ENCODE measurements around the gene OR6K3.

Gene OR6K3

DNA sequence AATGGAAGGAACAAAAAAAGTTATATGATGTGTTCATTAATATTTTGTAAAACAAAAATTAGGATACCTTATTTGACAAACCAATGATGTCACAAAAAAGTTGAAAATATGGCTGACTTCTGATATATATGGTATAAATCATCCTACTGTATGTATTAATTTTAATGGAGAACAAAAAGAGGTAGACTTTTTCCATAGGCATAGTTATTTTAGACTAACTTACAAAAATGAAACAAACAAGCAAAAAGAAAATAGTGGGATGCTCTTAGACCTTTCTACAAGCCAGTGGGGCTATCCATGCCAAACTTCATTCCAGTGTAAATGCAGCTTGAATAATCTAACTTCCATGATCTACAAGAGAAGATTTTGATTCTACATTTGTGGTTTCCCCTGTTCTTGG is 33.5 kb downstream of the OR6K3 start:
- TF ChIP-seq, protein P1, sequence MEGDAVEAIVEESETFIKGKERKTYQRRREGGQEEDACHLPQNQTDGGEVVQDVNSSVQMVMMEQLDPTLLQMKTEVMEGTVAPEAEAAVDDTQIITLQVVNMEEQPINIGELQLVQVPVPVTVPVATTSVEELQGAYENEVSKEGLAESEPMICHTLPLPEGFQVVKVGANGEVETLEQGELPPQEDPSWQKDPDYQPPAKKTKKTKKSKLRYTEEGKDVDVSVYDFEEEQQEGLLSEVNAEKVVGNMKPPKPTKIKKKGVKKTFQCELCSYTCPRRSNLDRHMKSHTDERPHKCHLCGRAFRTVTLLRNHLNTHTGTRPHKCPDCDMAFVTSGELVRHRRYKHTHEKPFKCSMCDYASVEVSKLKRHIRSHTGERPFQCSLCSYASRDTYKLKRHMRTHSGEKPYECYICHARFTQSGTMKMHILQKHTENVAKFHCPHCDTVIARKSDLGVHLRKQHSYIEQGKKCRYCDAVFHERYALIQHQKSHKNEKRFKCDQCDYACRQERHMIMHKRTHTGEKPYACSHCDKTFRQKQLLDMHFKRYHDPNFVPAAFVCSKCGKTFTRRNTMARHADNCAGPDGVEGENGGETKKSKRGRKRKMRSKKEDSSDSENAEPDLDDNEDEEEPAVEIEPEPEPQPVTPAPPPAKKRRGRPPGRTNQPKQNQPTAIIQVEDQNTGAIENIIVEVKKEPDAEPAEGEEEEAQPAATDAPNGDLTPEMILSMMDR (IDR thresholded peaks at IDR 0.05; ENCODE audit: extremely low read depth, missing control alignments), result no peak
- DNase-seq (ENCODE audit: low spot score), result no peak

DNA sequence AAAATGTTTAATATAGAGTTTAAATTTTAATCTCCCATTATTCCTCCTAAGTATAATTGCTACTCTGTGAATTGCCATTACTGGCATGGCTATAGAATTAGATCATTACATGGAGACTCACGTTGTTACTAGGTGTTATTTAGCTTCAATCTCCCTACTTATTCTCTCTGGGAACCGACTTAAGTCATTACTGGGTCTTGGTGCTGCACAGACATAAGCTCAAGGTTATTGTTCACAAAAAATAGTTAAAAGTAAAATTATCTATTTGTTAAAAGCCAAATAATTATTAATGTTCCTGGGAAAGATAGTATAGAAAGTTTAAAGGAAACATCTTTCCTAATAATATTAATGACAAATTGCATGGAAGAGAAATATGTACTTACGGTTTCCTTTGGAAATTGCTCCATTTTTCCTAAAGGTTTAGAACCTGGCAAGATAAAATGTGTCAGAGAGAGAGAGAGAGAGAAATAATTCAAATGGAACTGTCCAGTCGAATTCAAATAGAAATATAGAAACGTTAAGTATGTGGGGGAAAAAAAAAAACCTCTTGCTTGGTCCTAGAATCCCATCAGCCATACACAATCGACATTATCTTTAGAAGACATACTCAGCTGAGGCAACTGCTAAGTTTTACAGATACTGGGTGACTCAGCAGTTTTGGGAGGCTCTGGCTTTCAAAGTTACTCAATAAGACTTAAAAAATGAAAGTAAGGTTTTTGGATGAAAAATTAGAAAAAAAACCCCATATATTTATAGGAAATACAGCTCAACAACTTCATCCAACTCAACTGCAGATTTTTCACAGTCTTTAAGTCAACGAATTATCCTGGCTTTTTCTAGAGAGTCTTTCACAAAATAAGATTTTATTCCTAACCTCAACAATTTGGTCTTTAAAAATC is 34.2 kb downstream of the OR6K3 start, which contains the start of gene SPTA1:
Gene SPTA1, minus strand, starts transcription at position 605 of the 899 bp plus-strand sequence. Its CDS starts 198 bp downstream, at position 407.
- TF ChIP-seq, protein P1 (IDR thresholded peaks at IDR 0.05; ENCODE audit: extremely low read depth, missing control alignments), result no peak

GRCh38 chr1:158685085-158685484 is 35.4 kb downstream of the OR6K3 start:
- TF ChIP-seq, protein P1 (IDR thresholded peaks at IDR 0.05; ENCODE audit: extremely low read depth, missing control alignments), result no peak
- no peak for DNase-seq (ENCODE audit: low spot score)

More for the DNA sequence above, 34.2 kb downstream of the OR6K3 start, which contains the start of gene SPTA1:
- no peak for DNase-seq (ENCODE audit: low spot score)

GRCh38 chr1:158681606-158682005 is 38.9 kb downstream of the OR6K3 start:
- no peak for DNase-seq (ENCODE audit: low spot score)
- TF ChIP-seq, protein P1 (IDR thresholded peaks at IDR 0.05; ENCODE audit: extremely low read depth, missing control alignments), result no peak

DNA sequence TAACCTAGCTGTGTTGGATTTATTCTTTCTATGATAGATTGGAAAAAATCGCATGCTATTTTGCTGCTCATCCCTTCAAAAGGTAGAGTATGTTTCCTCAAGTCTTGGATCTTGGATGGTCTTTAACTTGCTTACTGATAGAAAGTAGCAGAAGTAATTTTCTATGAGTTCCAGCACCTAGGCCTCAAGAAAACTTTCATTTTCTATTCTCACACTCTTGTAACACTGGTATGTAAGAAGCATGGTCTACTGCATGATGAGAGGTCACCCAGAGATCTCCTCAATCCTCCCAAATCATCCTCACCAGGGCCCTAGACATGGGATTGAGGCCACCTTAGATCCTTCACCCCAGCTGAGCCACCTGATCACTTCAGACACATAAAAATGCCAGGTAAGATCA is 41.2 kb downstream of the OR6K3 start:
- DNase-seq (ENCODE audit: low spot score), result no peak
- TF ChIP-seq, protein P1 (IDR thresholded peaks at IDR 0.05; ENCODE audit: extremely low read depth, missing control alignments), result no peak

DNA sequence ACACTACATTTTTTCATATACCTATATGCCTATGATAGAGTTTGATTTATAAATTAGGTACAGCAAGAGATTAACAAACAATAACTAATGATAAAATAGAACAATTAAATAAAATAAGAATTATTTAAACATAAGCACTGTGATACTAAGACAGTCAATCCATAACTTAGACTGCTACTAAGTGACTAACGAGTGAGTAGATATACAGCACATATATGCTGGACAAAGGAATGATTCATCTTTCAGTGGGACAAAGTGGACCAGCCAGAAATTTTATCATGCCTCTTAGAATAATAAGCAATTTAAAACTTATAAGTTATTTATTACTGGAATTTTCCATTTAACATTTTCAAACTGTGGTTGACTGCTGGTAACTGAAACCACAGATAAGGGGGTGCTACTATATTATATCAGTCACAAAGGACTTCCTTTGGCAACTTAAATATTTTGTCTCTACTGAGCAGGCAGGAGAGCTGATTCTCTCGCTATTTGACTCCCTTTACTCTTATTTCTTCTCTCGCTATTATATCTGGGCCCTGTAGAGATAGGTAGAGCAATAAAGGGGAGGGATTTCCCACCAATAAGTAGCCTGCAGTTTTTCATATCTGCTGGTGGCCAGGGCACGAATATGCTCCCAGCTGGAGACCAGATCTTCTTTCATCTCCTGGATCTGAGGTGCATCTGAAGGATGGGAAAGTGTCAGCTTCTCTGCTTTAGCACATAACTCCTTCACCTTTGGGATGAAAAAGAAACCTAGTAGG is 44.8 kb downstream of the OR6K3 start:
- no peak for DNase-seq (ENCODE audit: low spot score)
- TF ChIP-seq, protein P1 (IDR thresholded peaks at IDR 0.05; ENCODE audit: extremely low read depth, missing control alignments), result no peak

- DNase-seq (ENCODE audit: low spot score), result no peak
- TF ChIP-seq, protein P1 (IDR thresholded peaks at IDR 0.05; ENCODE audit: extremely low read depth, missing control alignments), result no peak
These were observed 46.2 kb downstream of the OR6K3 start for GRCh38 chr1:158674302-158674701.

Measured in GM20000 (cell line).